AG04449 (cell line): ENCODE measurements around the gene PRKCSH.
"Not testable (repeated sequence)": the region's sequence is repeated elsewhere in the genome, so short reads cannot be mapped to it uniquely, and the experiment has no call there.

ENCODE experiments used
- CTCF ChIA-PET: fragments of 350-600 bp; formaldehyde crosslinking; extraction: SDS; loops from one replicate; lab custom pipeline; 2021; ENCODE audit warnings: antibody characterized with exemption; lab: Yijun Ruan, JAX
- POLR2A ChIA-PET: fragments of 400-600, 350-600 bp; formaldehyde crosslinking; extraction: SDS; loops from one replicate; lab custom pipeline; 2020; ENCODE audit warnings: antibody characterized with exemption, inconsistent platforms; lab: Yijun Ruan, JAX
- DNase-seq: peaks from one replicate; pipeline ENCODE4 v3.0.0-alpha.2; 2010; ENCODE audit warnings: low read depth, low spot score
- H3K4me3 ChIP-seq: 2 replicates; pipeline ENCODE4 v1.5.1; 2011; ENCODE audit warnings: low read depth, mild to moderate bottlenecking, control low read depth, low read length
- TF ChIP-seq, protein P1 (sequence below): IDR thresholded peaks from one replicate; pipeline ENCODE4 v1.5.1; 2011; ENCODE audit warnings: mild to moderate bottlenecking, moderate library complexity, low read length, control low read depth, inconsistent platforms; ENCODE audit not compliant: insufficient read depth; ENCODE audit errors: missing control alignments

Gene PRKCSH

GRCh38 chr19:11423164-11423790, 12.2 kb upstream of the PRKCSH start:
- DNase-seq: no peak
- TF ChIP-seq, protein P1, sequence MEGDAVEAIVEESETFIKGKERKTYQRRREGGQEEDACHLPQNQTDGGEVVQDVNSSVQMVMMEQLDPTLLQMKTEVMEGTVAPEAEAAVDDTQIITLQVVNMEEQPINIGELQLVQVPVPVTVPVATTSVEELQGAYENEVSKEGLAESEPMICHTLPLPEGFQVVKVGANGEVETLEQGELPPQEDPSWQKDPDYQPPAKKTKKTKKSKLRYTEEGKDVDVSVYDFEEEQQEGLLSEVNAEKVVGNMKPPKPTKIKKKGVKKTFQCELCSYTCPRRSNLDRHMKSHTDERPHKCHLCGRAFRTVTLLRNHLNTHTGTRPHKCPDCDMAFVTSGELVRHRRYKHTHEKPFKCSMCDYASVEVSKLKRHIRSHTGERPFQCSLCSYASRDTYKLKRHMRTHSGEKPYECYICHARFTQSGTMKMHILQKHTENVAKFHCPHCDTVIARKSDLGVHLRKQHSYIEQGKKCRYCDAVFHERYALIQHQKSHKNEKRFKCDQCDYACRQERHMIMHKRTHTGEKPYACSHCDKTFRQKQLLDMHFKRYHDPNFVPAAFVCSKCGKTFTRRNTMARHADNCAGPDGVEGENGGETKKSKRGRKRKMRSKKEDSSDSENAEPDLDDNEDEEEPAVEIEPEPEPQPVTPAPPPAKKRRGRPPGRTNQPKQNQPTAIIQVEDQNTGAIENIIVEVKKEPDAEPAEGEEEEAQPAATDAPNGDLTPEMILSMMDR: no peak
- CTCF ChIA-PET: interaction anchor here (0.8 to 2.5 kb wide), 6 partner anchors 11 to 128 kb away, joined by 3 to 16 read pairs (median 4); partner anchors contain the start of genes ODAD3, PRKCSH and TSPAN16
- H3K4me3 ChIP-seq: no peak overlapping the region
- POLR2A ChIA-PET: no interaction called here

- ChIA-PET POLR2A (no interaction called here), CTCF (interaction anchor here (0.8 to 2.2 kb wide), 4 partner anchors 10 to 43 kb away, joined by 3 to 16 read pairs (median 4); partner anchors contain the start of genes ODAD3 and PRKCSH)
- no peak overlapping the region for H3K4me3 ChIP-seq
- TF ChIP-seq, protein P1: no peak
- no peak for DNase-seq
Measured at GRCh38 chr19:11423791-11424181, 11.6 kb upstream of the PRKCSH start.

- ChIA-PET CTCF (interaction anchor here (1.2 kb wide), 1 partner anchor 9 kb away, joined by 6 read pairs; the partner anchor contains the start of genes ODAD3 and PRKCSH), POLR2A (no interaction called here)
- DNase-seq: no peak
- TF ChIP-seq, protein P1: no peak
- H3K4me3 ChIP-seq: no peak overlapping the region
Measured at GRCh38 chr19:11425719-11426457, 9.5 kb upstream of the PRKCSH start.

DNA sequence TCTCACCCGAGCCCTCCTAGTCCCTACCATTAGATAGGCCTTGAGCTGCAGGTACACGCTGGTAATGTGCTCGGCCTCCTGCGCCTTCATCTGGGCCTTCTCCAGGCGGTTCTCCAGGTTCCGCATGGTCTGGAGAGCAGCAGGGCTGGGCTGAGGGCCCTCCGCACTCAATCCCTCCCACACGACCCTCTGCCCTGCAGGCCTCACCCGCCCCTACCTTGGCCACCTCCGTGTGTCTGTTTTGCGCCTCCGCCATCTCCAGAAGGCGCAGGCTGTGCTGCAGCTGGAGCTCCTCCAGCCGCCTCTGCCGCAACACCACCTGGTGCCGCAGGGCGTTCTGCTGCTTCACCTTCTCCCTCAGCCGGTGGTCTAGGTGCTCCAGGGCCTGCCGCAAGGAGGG, 8.8 kb upstream of the PRKCSH start:
- no peak overlapping the region for H3K4me3 ChIP-seq
- CTCF ChIA-PET: interaction anchor here (1.2 kb wide), 1 partner anchor 8 kb away, joined by 6 read pairs; the partner anchor contains the start of genes ODAD3 and PRKCSH
- TF ChIP-seq, protein P1: no peak
- POLR2A ChIA-PET: no interaction called here
- DNase-seq: no peak

DNA sequence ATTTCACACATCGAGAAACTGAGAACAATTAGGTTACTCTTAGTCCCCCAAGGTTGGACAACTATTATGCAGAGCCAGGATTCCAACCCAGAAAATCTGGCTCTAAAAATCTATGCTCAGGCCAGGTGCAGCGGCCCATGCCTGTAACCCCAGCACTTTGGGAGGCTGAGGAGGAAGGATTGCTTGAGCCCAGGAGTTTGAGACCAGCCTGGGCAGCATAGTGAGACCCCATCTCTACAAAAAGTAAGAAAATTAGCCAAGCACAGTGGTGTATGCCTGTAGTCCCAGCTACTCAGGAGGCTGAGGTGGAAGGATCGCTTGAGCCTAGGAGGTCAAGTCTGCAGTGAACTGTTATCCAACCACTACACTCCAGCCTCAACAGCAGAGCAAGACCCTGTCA, 1.9 kb upstream of the PRKCSH start:
- H3K4me3 ChIP-seq, POLR2A ChIA-PET, DNase-seq: not testable (repeated sequence)
- CTCF ChIA-PET: interaction anchor here (1.6 to 3.3 kb wide), 2 partner anchors 10 to 52 kb away, joined by 5 to 16 read pairs; no protein-coding TSS in a partner anchor

GRCh38 chr19:11434703-11435056, 755 bp upstream of the PRKCSH start:
- DNase-seq: no peak
- TF ChIP-seq, protein P1: no peak
- ChIA-PET POLR2A (interaction anchor here (1.0 kb wide), 3 partner anchors 60 to 95 kb away, joined by 3 read pairs; partner anchors contain the start of genes CCDC159, RAB3D, SWSAP1 and TMEM205), CTCF (interaction anchor here (1.0 to 3.8 kb wide), 12 partner anchors 8 to 148 kb away, joined by 3 to 20 read pairs (median 5); partner anchors contain the start of gene EPOR)
- H3K4me3 ChIP-seq: peak overlapping the region; percentile 59
